Esophagus (tissue), 2 donors: ENCODE data around the gene FAM120AOS. TPM values are rescaled to one million over a fixed set of nuclear protein-coding genes. Genes with fewer than 3 reads are reported as not detected.

Experiments
- H3K27ac ChIP-seq, 2 donors: one replicate each; pipeline ENCODE4 v1.5.1; 2013; ENCODE audit warnings: low read depth in 2 of 2, mild to moderate bottlenecking in 2 of 2, inconsistent platforms in 1 of 2, low read length in 1 of 2, moderate library complexity in 1 of 2
- H3K27me3 ChIP-seq, 2 donors: one replicate each; pipeline ENCODE4 v1.6.1; 2013; ENCODE audit warnings: low read length in 2 of 2, control low read depth in 1 of 2, mild to moderate bottlenecking in 1 of 2; ENCODE audit not compliant: insufficient read depth in 2 of 2, control insufficient read depth in 1 of 2
- H3K36me3 ChIP-seq, 2 donors: one replicate each; pipeline ENCODE4 v1.6.1; 2013; ENCODE audit warnings: low read length in 1 of 2; ENCODE audit not compliant: control insufficient read depth in 2 of 2, insufficient read depth in 2 of 2
- H3K4me1 ChIP-seq, 2 donors: one replicate each; pipeline ENCODE4 v1.6.1; 2013; ENCODE audit warnings: low read length in 1 of 2; ENCODE audit not compliant: control insufficient read depth in 2 of 2, insufficient read depth in 2 of 2
- H3K4me3 ChIP-seq, 2 donors: one replicate each; pipeline ENCODE4 v1.5.1; 2013; ENCODE audit warnings: low read length in 2 of 2, mild to moderate bottlenecking in 2 of 2, low read depth in 1 of 2, moderate library complexity in 1 of 2
- H3K9me3 ChIP-seq, 2 donors: one replicate each; pipeline ENCODE4 v1.6.1; 2013; ENCODE audit warnings: mild to moderate bottlenecking in 2 of 2, low read depth in 1 of 2, low read length in 1 of 2, moderate library complexity in 1 of 2; ENCODE audit not compliant: control insufficient read depth in 2 of 2, insufficient read depth in 1 of 2
- WGBS, 2 donors: extraction: QIAGEN DNeasy Blood & Tissue Kit; methylation state at CpG; one replicate each; pipeline ENCODE4 v1.1.7; 2013; 5-methylcytosine and 5-hydroxymethylcytosine counted together
- polyA plus RNA-seq, 2 donors: library from polyadenylated mRNA; stranded (reverse); fragments of 200-250 nt; gene quantifications; one replicate each; pipeline ENCODE4 v1.2.3, GENCODE V29; 2013
- donor health status: healthy with polysubstance abuse.
- donor health status: Bipolar disorder and iron deficiency.

Gene FAM120AOS
- polyA plus RNA-seq, 2 donors: 19.6 to 23.7 TPM

DNA sequence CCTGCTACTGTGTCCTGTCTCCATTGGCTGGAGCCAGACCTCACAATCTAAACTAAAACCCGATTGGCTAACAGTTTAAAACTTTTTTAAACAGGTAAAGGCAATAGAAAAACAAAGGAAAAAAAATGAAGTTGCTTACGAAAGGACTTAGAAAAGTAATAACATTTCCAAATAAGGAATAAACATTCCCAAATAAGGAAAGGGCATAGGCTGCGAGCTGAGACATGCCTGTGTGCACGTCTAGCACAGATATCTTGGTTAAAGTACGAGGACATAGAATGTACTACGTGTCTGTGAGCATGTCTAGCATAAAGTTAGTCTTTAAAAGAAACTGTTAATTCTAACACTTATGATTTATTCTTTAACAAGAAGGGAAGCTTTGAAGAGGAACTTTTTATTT is 17.2 kb downstream of the FAM120AOS start:
- no peak overlapping the region for H3K4me3 ChIP-seq
- H3K36me3 ChIP-seq: no peaks in the 10 kb centered on the region
- no peak overlapping the region for H3K27ac ChIP-seq
- H3K27me3 ChIP-seq: no peaks in the 10 kb centered on the region
- WGBS, 2 donors: 69 to 80% methylated on average over 6 of the region's 6 CpGs
- no peaks in the 10 kb centered on the region for H3K4me1 ChIP-seq
- H3K9me3 ChIP-seq: no peaks in the 10 kb centered on the region

- H3K9me3 ChIP-seq: no peaks in the 10 kb centered on the region
- H3K27me3 ChIP-seq: no peaks in the 10 kb centered on the region
- H3K4me1 ChIP-seq: no peaks in the 10 kb centered on the region
- WGBS, 2 donors: 89 to 90% methylated on average over 6 to 8 of the region's 8 CpGs
- no peak overlapping the region for H3K27ac ChIP-seq
- H3K36me3 ChIP-seq: no peaks in the 10 kb centered on the region
- no peak overlapping the region for H3K4me3 ChIP-seq
Measured at GRCh38 chr9:93435386-93435785, 18.0 kb downstream of the FAM120AOS start.

DNA sequence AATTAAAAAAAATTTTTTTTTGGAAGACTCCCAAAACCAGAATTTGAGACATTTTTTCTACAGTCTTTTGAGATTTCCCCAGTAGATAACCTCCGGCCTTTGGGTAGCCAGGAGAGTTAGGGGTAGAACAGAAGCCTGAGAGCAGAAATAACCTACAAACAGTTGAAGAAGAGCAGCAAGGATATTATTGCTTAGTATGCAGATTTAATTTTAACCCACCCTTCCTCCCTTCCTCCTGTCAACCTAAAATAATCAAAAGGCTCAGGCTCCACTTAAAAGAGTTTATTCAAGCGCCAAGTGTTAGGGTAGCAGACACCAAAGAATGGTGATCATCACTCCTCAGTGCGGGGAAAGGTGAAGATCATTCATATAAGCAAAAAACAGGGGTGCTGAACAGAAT is 19.3 kb downstream of the FAM120AOS start:
- Histone ChIP-seq H3K4me1 (no peaks in the 10 kb centered on the region), H3K27me3 (no peaks in the 10 kb centered on the region), H3K9me3 (no peaks in the 10 kb centered on the region)

GRCh38 chr9:93432964-93433363 is 20.4 kb downstream of the FAM120AOS start:
- 91 to 100% methylated on average over 1 of the region's 1 CpG for WGBS, 2 donors
- Histone ChIP-seq H3K27ac (no peak overlapping the region), H3K9me3 (no peaks in the 10 kb centered on the region), H3K4me1 (no peaks in the 10 kb centered on the region), H3K4me3 (no peak overlapping the region), H3K27me3 (no peaks in the 10 kb centered on the region), H3K36me3 (no peaks in the 10 kb centered on the region)

More for the DNA sequence above, 19.3 kb downstream of the FAM120AOS start:
- H3K4me3 ChIP-seq: no peak overlapping the region
- H3K27ac ChIP-seq: no peak overlapping the region
- no peaks in the 10 kb centered on the region for H3K36me3 ChIP-seq
- 87 to 91% methylated on average over 3 of the region's 3 CpGs for WGBS, 2 donors

DNA sequence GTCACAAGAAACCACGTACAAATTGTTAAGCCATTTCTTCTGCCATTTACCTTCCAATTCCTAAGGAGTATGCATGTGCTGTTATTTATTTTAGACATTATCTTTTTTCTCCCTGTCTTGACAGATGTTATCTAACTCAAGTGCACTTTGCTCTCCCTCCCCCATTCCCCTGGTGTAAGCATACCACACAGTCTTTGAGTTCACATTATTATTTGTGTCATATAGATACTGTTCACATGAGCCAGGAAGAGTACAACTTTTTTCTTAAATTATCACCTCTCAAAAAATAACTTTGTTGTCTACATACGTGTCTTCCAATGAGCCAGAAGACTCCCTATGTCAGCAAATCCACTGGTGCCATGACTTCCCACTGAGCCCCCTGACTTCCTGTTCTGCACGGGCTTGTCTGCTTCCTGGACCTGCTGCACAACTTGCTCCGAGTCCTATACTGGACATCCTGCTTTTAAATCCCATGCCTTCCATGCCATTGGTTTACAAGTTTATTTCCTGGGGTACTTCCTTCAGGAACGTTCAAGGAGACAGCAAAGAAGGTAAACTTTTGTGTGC is 21.8 kb downstream of the FAM120AOS start:
- WGBS, 2 donors: 47 to 50% methylated on average over 5 of the region's 5 CpGs
- Histone ChIP-seq H3K36me3 (no peaks in the 10 kb centered on the region), H3K27ac (no peak overlapping the region), H3K4me1 (no peaks in the 10 kb centered on the region), H3K4me3 (no peak overlapping the region), H3K27me3 (no peaks in the 10 kb centered on the region), H3K9me3 (no peaks in the 10 kb centered on the region)

- H3K9me3 ChIP-seq: no peaks in the 10 kb centered on the region
- H3K27ac ChIP-seq: no peak overlapping the region
- no peaks in the 10 kb centered on the region for H3K36me3 ChIP-seq
- H3K4me3 ChIP-seq: no peak overlapping the region
- no peaks in the 10 kb centered on the region for H3K4me1 ChIP-seq
- no peaks in the 10 kb centered on the region for H3K27me3 ChIP-seq
- WGBS, 2 donors: 76 to 83% methylated on average over 5 of the region's 5 CpGs
Measured at GRCh38 chr9:93427655-93428379, 25.6 kb downstream of the FAM120AOS start.

DNA sequence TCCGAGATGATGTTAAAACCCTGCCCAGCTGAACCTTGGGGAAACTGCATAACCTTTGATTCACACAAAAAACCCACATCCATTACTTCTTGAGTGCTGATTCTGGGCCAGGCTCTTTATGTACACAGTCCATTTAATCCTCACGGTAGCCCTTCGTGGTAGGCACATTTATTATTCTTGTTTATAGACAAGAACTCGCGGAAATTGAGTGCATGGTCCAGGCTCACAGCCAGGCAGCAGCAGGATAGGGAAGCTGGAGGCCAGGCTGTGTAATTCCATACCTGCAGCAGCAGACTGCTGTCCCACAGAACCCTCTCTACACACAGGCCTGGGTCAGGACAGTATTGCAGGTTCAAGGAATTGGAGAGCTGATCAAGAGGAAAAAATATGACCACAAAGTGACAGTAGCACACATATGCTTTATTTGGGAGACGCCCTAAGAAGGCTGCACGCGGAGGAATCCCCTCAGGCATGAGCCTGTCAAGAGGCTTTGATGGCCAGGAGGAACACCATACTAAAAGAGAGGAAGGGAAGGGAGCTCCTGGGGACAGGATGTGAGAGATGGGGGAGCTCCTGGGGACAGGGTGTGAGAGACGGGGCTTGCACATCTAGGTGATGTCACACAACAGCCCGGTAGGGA is 30.3 kb downstream of the FAM120AOS start:
- 52 to 60% methylated on average over 10 of the region's 10 CpGs for WGBS, 2 donors
- no peaks in the 10 kb centered on the region for H3K4me1 ChIP-seq

DNA sequence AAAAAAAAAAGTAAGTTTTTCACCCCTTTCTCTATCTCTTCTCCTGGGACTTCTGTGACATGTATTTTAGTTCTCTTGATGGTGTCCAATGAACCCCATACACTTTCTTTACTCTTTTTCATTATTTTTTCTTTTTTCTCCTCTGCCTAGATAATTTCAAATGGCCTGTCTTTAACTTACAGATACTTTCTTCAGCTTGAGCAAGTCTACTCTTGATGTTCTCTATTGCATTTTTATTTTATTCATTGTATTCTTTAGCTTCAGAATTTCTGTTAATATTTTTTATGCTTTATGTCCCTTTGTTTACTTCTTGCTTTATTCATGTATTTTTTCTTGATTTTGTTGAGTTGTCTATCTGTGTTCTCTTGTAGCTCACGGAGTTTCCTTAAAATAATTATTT is 34.4 kb downstream of the FAM120AOS start:
- 88 to 93% methylated on average over 1 of the region's 1 CpG for WGBS, 2 donors

More for the DNA sequence above, 30.3 kb downstream of the FAM120AOS start:
- no peak overlapping the region for H3K4me3 ChIP-seq
- H3K27me3 ChIP-seq: no peaks in the 10 kb centered on the region
- no peak overlapping the region for H3K27ac ChIP-seq
- H3K36me3 ChIP-seq: no peaks in the 10 kb centered on the region
- H3K9me3 ChIP-seq: peaks cover 0 to 9% of the 10 kb centered on the region in 2 donors

DNA sequence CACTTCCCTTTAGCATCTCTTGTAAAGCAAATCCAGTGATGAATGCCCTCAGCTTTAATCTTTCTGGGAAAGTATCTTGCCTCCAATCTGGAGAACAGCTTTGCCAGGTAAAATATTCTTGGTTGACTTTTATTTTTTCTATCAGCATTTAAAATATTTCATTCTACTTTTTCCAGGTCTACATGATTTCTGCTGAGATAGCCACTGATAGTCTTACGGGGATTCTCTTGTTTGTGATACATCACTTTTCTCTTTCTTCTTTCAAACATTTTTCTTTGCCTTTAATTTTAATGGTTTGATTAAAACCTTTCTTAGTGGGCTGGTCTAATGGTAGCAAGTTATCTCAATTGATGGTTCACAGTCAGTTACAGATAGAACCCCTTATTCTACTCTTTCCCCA is 35.8 kb downstream of the FAM120AOS start:
- H3K36me3 ChIP-seq: no peaks in the 10 kb centered on the region
- H3K27ac ChIP-seq: no peak overlapping the region
- H3K4me1 ChIP-seq: no peaks in the 10 kb centered on the region
- WGBS, 2 donors: 92 to 95% methylated on average over 1 of the region's 1 CpG
- H3K9me3 ChIP-seq: peaks cover 0 to 16% of the 10 kb centered on the region in 2 donors
- H3K27me3 ChIP-seq: no peaks in the 10 kb centered on the region
- no peak overlapping the region for H3K4me3 ChIP-seq

More for the DNA sequence above, 34.4 kb downstream of the FAM120AOS start:
- no peaks in the 10 kb centered on the region for H3K36me3 ChIP-seq
- peaks cover 0 to 16% of the 10 kb centered on the region in 2 donors for H3K9me3 ChIP-seq
- H3K27me3 ChIP-seq: no peaks in the 10 kb centered on the region
- no peaks in the 10 kb centered on the region for H3K4me1 ChIP-seq
- H3K27ac ChIP-seq: no peak overlapping the region
- H3K4me3 ChIP-seq: no peak overlapping the region
